Uterus (tissue), 2 donors: ENCODE measurements around the gene ORAI2.

ENCODE experiments used
- CTCF ChIP-seq, 4 experiments: fragments of 200-600 bp in 2 of 4; fragments of 450-650 bp in 2 of 4; sonication (generic) in 2 of 4; IDR thresholded peaks; one replicate each; pipeline ENCODE4 v1.5.1; 2016 to 2019; ENCODE audit warnings: antibody characterized with exemption in 4 of 4, mild to moderate bottlenecking in 2 of 4, moderate library complexity in 1 of 4
- POLR2A ChIP-seq, 2 donors: fragments of 450-650 bp; IDR thresholded peaks; one replicate each; pipeline ENCODE4 v1.6.1; 2016; ENCODE audit warnings: antibody characterized with exemption in 2 of 2, mild to moderate bottlenecking in 1 of 2, moderate library complexity in 1 of 2

GRCh38 chr7:102395873-102396709, 37.3 kb upstream of the ORAI2 start, which contains the start of gene PRKRIP1:
- TF ChIP-seq CTCF (IDR thresholded peaks at IDR 0.05), result peak in 1 of 4 experiments; percentile 5
- peak in 1 of 2 donors; percentile 28 for TF ChIP-seq POLR2A (IDR thresholded peaks at IDR 0.05)
